ENCODE results near the gene NLRP4. TPM values are rescaled to one million over a fixed set of nuclear protein-coding genes. Genes with fewer than 3 reads are reported as not detected.
"Not testable (repeated sequence)": the region's sequence is repeated elsewhere in the genome, so short reads cannot be mapped to it uniquely, and the experiment has no call there.

Gene NLRP4
- total and polyA plus RNA-seq, 2 donors, result under 0.01 to 0.09 TPM

DNA sequence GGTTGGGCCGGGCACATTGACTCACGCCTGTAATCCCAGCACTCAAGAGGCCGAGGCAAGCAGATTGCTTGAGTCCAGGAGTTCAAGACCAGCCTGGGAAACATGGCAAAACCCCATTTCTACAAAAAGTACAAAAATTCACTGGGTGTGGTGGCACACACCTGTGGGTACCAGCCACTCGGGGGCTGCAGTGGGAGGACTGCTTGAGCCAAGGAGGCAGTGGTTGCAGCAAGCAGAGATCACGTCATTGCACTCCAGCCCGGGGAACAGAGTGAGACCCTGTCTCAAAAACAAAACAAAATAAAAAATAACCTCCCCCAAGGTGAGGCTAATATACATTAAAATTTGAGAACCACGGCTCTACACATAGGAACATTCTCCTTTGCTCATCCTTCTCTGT, 70.9 kb downstream of the NLRP4 start:
- Histone ChIP-seq H3K27me3 (ENCODE audit: control insufficient read depth in 2 of 2, insufficient read depth in 1 of 2, low read length in 1 of 2) (no peaks in the 10 kb centered on the region), H3K4me1 (ENCODE audit: control insufficient read depth in 2 of 2, insufficient read depth in 2 of 2, low read length in 2 of 2) (no peaks in the 10 kb centered on the region), H3K4me3 (ENCODE audit: low read length in 2 of 2) (no peak overlapping the region), H3K27ac (ENCODE audit: low read depth in 1 of 2, low read length in 1 of 2) (no peak overlapping the region), H3K36me3 (ENCODE audit: control insufficient read depth in 2 of 2, insufficient read depth in 2 of 2, low read length in 1 of 2) (no peaks in the 10 kb centered on the region), H3K9me3 (ENCODE audit: control insufficient read depth in 2 of 2, insufficient read depth in 1 of 2, low read length in 1 of 2) (peaks cover 0 to 8% of the 10 kb centered on the region in 2 donors)
- 90% methylated on average over 7 of the region's 7 CpGs for WGBS
- DNase-seq (ENCODE audit: low read depth in 6 of 9, low spot score in 9 of 9), result no peak

DNA sequence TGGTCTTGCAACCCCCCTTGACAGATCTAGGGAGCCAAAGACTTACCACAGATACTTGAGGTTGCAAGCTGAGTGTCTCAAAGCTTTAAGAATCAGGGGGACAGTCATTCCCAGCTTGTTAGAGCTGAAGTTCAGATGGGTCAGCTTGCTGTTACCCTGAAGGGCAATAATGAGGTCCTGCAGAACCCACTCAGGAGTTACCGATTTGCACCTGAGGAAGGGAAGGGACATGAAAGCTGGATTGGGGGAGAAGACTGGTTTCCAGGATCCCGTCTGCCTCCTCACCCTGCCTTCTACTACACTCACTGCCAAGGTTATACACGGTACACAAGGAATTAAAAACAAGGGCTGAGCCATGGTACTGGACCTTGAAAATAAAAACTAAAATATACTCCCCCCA, 71.4 kb downstream of the NLRP4 start:
- DNase-seq (ENCODE audit: low read depth in 6 of 9, low spot score in 9 of 9), result no peak
- WGBS, result 89% methylated on average over 3 of the region's 3 CpGs
- H3K27me3 ChIP-seq (ENCODE audit: control insufficient read depth in 2 of 2, insufficient read depth in 1 of 2, low read length in 1 of 2), result no peaks in the 10 kb centered on the region
- no peak overlapping the region for H3K27ac ChIP-seq (ENCODE audit: low read depth in 1 of 2, low read length in 1 of 2)
- H3K4me3 ChIP-seq (ENCODE audit: low read length in 2 of 2), result no peak overlapping the region
- H3K4me1 ChIP-seq (ENCODE audit: control insufficient read depth in 2 of 2, insufficient read depth in 2 of 2, low read length in 2 of 2), result no peaks in the 10 kb centered on the region
- peaks cover 0 to 9% of the 10 kb centered on the region in 2 donors for H3K9me3 ChIP-seq (ENCODE audit: control insufficient read depth in 2 of 2, insufficient read depth in 1 of 2, low read length in 1 of 2)
- no peaks in the 10 kb centered on the region for H3K36me3 ChIP-seq (ENCODE audit: control insufficient read depth in 2 of 2, insufficient read depth in 2 of 2, low read length in 1 of 2)

DNA sequence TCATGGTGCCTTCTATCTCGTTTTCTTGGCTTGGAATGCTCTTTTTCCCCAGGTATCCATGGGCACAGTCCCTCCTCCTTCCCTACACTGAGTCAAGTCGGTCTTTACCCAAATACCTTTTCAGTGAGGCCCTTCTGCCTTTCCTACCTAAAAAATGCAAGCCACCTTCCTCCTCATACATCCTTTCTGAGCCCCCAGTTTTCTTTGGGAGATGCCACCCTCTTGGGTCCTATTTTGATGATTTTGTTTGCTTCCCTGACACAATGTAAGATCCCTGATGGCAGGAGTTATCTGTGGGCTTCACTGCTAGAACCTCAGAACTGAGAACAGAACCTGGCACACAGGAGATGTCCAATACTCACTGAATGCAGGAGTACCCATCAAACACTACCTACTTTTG, 73.5 kb downstream of the NLRP4 start:
- peaks cover 1 to 14% of the 10 kb centered on the region in 2 donors for H3K9me3 ChIP-seq (ENCODE audit: control insufficient read depth in 2 of 2, insufficient read depth in 1 of 2, low read length in 1 of 2)
- H3K27me3 ChIP-seq (ENCODE audit: control insufficient read depth in 2 of 2, insufficient read depth in 1 of 2, low read length in 1 of 2), result no peaks in the 10 kb centered on the region
- no peak for DNase-seq (ENCODE audit: low read depth in 6 of 9, low spot score in 9 of 9)
- no peaks in the 10 kb centered on the region for H3K36me3 ChIP-seq (ENCODE audit: control insufficient read depth in 2 of 2, insufficient read depth in 2 of 2, low read length in 1 of 2)
- no peak overlapping the region for H3K27ac ChIP-seq (ENCODE audit: low read depth in 1 of 2, low read length in 1 of 2)
- H3K4me1 ChIP-seq (ENCODE audit: control insufficient read depth in 2 of 2, insufficient read depth in 2 of 2, low read length in 2 of 2), result no peaks in the 10 kb centered on the region
- no peak overlapping the region for H3K4me3 ChIP-seq (ENCODE audit: low read length in 2 of 2)
- 55% methylated on average over 2 of the region's 2 CpGs for WGBS

DNA sequence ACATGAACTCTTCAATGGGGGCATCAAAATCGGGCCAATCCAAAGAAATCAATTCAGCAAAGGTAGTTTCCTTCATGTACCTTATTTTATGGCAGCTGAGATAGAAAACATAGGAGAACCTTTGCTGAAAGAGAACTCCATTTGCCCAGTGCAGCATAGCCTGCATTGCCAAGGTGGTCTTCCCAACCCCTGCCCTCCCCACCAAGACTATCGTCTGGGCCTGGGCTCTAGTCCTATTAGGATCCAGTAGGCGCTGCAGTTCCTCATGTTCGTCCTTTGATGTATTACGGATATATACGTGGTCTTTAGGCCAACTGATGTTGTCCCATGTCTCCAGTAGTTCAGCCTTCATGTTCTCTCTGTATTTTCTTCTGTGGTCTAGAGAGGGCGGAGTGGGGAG, 76.6 kb downstream of the NLRP4 start:
- H3K4me3 ChIP-seq (ENCODE audit: low read length in 2 of 2), result no peak overlapping the region
- H3K27me3 ChIP-seq (ENCODE audit: control insufficient read depth in 2 of 2, insufficient read depth in 1 of 2, low read length in 1 of 2), result no peaks in the 10 kb centered on the region
- no peaks in the 10 kb centered on the region for H3K36me3 ChIP-seq (ENCODE audit: control insufficient read depth in 2 of 2, insufficient read depth in 2 of 2, low read length in 1 of 2)
- H3K9me3 ChIP-seq (ENCODE audit: control insufficient read depth in 2 of 2, insufficient read depth in 1 of 2, low read length in 1 of 2), result peaks cover 1 to 11% of the 10 kb centered on the region in 2 donors
- no peaks in the 10 kb centered on the region for H3K4me1 ChIP-seq (ENCODE audit: control insufficient read depth in 2 of 2, insufficient read depth in 2 of 2, low read length in 2 of 2)
- DNase-seq (ENCODE audit: low read depth in 6 of 9, low spot score in 9 of 9), result no peak
- WGBS, result 92% methylated on average over 7 of the region's 7 CpGs
- H3K27ac ChIP-seq (ENCODE audit: low read depth in 1 of 2, low read length in 1 of 2), result no peak overlapping the region

DNA sequence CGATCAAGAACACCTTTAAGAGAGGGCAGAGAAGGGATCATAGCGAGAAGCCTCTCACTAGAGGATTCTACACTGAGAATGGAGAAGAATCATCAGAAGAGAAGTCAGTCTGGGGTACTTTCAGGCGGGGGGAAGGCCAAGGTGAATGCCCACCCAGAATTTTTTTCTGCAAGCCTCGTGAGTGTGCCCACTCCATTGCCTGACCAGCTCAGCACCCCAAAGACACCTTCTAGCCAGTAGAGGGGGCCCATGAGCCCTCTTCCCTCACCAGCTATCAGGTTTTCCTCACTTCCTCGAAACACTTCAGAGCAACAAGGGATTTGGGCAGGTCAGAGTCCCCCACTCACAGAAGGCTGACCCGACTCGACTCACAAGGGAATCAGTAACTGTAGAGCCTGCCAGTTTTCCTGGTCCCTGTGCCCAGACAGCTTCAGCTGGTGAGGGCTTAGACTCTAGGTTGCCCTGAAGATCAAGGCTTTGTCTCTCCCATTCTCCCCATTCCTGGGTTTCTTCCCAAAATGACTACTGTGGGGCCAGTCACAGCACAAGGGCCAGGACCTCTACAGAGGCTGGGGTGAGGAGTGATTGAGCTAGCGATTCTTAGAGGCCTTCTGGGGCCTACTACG, 77.4 kb downstream of the NLRP4 start:
- H3K4me1 ChIP-seq (ENCODE audit: control insufficient read depth in 2 of 2, insufficient read depth in 2 of 2, low read length in 2 of 2), result no peaks in the 10 kb centered on the region
- no peaks in the 10 kb centered on the region for H3K27me3 ChIP-seq (ENCODE audit: control insufficient read depth in 2 of 2, insufficient read depth in 1 of 2, low read length in 1 of 2)
- H3K9me3 ChIP-seq (ENCODE audit: control insufficient read depth in 2 of 2, insufficient read depth in 1 of 2, low read length in 1 of 2), result peaks cover 1 to 11% of the 10 kb centered on the region in 2 donors
- H3K27ac ChIP-seq (ENCODE audit: low read depth in 1 of 2, low read length in 1 of 2), result no peak overlapping the region
- no peaks in the 10 kb centered on the region for H3K36me3 ChIP-seq (ENCODE audit: control insufficient read depth in 2 of 2, insufficient read depth in 2 of 2, low read length in 1 of 2)
- H3K4me3 ChIP-seq (ENCODE audit: low read length in 2 of 2), result no peak overlapping the region
- no peak for DNase-seq (ENCODE audit: low read depth in 6 of 9, low spot score in 9 of 9)
- WGBS, result 53% methylated on average over 9 of the region's 9 CpGs

DNA sequence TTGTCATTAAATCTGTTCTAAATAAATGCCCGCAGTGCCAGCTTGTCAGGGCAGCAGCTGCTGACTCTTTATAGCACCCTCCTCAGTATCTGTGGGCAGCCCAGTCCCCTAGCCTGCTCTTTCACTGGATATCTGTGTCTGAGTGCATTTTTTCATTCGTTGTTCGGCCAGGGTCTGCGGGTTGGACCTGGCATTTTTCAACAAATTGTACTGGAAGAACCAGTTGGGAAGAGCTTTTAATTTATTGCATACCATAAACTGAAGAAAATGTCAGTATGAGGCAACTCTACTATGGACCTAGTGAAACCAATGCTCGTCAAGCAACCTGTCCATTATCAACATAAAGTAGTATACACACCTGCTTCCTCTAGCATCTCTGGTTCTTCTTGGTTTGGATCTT, 87.2 kb downstream of the NLRP4 start:
- WGBS, result 91% methylated on average over 5 of the region's 5 CpGs
- Histone ChIP-seq H3K4me1 (ENCODE audit: control insufficient read depth in 2 of 2, insufficient read depth in 2 of 2, low read length in 2 of 2) (no peaks in the 10 kb centered on the region), H3K9me3 (ENCODE audit: control insufficient read depth in 2 of 2, insufficient read depth in 1 of 2, low read length in 1 of 2) (peaks cover 1 to 6% of the 10 kb centered on the region in 2 donors)

DNA sequence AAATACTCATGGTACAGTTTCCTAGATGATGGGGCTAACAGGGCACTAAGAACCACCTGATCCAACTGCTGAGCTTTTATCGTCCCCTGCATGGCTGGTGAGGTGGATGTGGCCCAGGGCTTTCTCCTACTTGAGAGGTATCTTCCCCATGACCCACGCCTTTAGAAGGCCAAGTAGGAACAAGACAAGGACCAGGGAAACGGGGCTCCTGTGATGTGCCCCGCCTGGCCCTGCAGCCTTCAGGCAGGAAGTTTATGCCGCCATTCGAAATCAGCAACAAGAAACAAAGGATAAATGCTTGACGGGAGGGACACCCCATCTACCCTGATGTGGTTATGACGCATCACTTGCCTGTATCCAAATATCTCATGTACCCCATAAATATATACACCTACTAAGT, 91.7 kb downstream of the NLRP4 start:
- Histone ChIP-seq H3K9me3 (ENCODE audit: control insufficient read depth in 2 of 2, insufficient read depth in 1 of 2, low read length in 1 of 2) (peaks cover 4 to 6% of the 10 kb centered on the region in 2 donors), H3K36me3 (ENCODE audit: control insufficient read depth in 2 of 2, insufficient read depth in 2 of 2, low read length in 1 of 2) (no peaks in the 10 kb centered on the region), H3K4me1 (ENCODE audit: control insufficient read depth in 2 of 2, insufficient read depth in 2 of 2, low read length in 2 of 2) (no peaks in the 10 kb centered on the region), H3K27ac (ENCODE audit: low read depth in 1 of 2, low read length in 1 of 2) (no peak overlapping the region), H3K27me3 (ENCODE audit: control insufficient read depth in 2 of 2, insufficient read depth in 1 of 2, low read length in 1 of 2) (no peaks in the 10 kb centered on the region), H3K4me3 (ENCODE audit: low read length in 2 of 2) (no peak overlapping the region)
- DNase-seq (ENCODE audit: low read depth in 6 of 9, low spot score in 9 of 9), result no peak
- 80% methylated on average over 8 of the region's 8 CpGs for WGBS

More for the DNA sequence above, 87.2 kb downstream of the NLRP4 start:
- H3K4me3 ChIP-seq (ENCODE audit: low read length in 2 of 2), result no peak overlapping the region
- H3K36me3 ChIP-seq (ENCODE audit: control insufficient read depth in 2 of 2, insufficient read depth in 2 of 2, low read length in 1 of 2), result no peaks in the 10 kb centered on the region
- H3K27me3 ChIP-seq (ENCODE audit: control insufficient read depth in 2 of 2, insufficient read depth in 1 of 2, low read length in 1 of 2), result no peaks in the 10 kb centered on the region
- no peak overlapping the region for H3K27ac ChIP-seq (ENCODE audit: low read depth in 1 of 2, low read length in 1 of 2)
- no peak for DNase-seq (ENCODE audit: low read depth in 6 of 9, low spot score in 9 of 9)

DNA sequence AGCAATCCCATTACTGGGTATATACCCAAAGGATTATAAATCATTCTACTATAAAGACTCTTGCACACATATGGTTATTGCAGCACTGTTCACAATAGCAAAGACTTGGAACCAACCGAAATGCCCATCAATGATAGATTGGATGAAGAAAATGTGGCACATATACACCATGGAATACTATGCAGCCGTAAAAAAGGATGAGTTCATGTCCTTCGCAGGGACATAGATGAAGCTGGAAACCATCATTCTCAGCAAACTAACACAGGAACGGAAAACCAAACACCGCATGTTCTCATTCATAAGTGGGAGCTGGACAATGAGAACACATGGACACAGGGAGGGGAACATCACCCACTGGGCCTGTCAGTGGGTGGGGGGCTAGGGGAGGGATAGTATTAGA, 92.9 kb downstream of the NLRP4 start:
- DNase-seq (ENCODE audit: low read depth in 6 of 9, low spot score in 9 of 9); H3K4me3 ChIP-seq (ENCODE audit: low read length in 2 of 2); H3K27ac ChIP-seq (ENCODE audit: low read depth in 1 of 2, low read length in 1 of 2); H3K27me3 ChIP-seq (ENCODE audit: control insufficient read depth in 2 of 2, insufficient read depth in 1 of 2, low read length in 1 of 2); H3K36me3 ChIP-seq (ENCODE audit: control insufficient read depth in 2 of 2, insufficient read depth in 2 of 2, low read length in 1 of 2); H3K4me1 ChIP-seq (ENCODE audit: control insufficient read depth in 2 of 2, insufficient read depth in 2 of 2, low read length in 2 of 2); H3K9me3 ChIP-seq (ENCODE audit: control insufficient read depth in 2 of 2, insufficient read depth in 1 of 2, low read length in 1 of 2): not testable (repeated sequence)
- 92% methylated on average over 5 of the region's 5 CpGs for WGBS

DNA sequence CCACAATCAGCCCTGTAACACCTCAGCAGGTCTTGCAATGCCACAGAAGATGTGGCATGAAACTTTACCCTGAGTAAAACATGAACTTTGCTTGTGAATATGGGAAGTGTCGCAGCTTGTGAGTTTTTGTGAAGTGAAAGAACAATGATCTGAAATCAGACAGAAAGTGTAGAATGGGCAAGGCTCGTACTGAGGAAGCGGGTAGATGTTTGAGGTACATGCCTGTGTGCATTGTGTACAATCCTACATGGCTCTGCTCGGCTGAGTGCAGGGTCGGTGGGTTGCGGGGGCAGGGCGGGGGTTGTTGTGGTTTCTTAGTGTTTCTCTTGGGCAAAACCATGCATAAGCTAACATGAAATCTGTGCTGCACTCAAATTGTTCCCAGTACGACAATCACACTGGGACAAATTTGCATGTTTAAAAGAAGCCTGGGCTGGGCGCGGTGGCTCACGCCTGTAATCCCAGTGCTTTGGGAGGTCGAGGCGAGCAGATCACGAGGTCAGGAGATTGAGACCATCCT, 94.7 kb downstream of the NLRP4 start:
- Histone ChIP-seq H3K36me3 (ENCODE audit: control insufficient read depth in 2 of 2, insufficient read depth in 2 of 2, low read length in 1 of 2) (no peaks in the 10 kb centered on the region), H3K4me1 (ENCODE audit: control insufficient read depth in 2 of 2, insufficient read depth in 2 of 2, low read length in 2 of 2) (no peaks in the 10 kb centered on the region), H3K27ac (ENCODE audit: low read depth in 1 of 2, low read length in 1 of 2) (no peak overlapping the region), H3K27me3 (ENCODE audit: control insufficient read depth in 2 of 2, insufficient read depth in 1 of 2, low read length in 1 of 2) (no peaks in the 10 kb centered on the region), H3K9me3 (ENCODE audit: control insufficient read depth in 2 of 2, insufficient read depth in 1 of 2, low read length in 1 of 2) (peaks cover 0 to 4% of the 10 kb centered on the region in 2 donors), H3K4me3 (ENCODE audit: low read length in 2 of 2) (no peak overlapping the region)
- no peak for DNase-seq (ENCODE audit: low read depth in 6 of 9, low spot score in 9 of 9)
- 91% methylated on average over 14 of the region's 14 CpGs for WGBS
